ENCODE results near the gene C4orf33. TPM values are rescaled to one million over a fixed set of nuclear protein-coding genes. Genes with fewer than 3 reads are reported as not detected.

C4orf33 gene
- total RNA-seq, 1 experiment from 2014 or later, result 4.7 TPM

DNA sequence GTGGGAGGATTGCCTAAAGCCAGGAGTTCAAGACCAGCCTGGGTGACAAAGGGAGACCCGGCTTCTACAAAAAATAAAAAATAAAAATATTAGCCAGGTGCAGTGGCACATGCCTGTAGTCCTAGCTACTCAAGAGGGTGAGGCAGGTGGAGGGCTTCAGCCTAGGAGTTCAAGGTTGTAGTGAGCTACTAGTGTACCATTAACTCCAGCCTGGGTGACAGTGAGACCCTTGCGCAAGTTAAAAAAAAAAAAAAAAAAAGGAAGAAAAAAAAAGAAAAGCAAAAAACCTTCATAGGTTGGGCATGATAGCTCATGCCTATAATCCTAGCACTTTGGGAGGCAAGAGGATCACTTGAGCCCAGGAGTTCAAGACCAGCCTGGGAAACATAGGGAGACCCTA, 8.4 kb upstream of the C4orf33 start:
- Histone ChIP-seq H3K27me3 (replicated peaks; ENCODE audit: insufficient read depth, low read depth, low read length, poor library complexity) (no peaks in the 10 kb centered on the region), H3K27ac (ENCODE audit: low read depth, low read length, poor library complexity, severe bottlenecking) (no peak overlapping the region), H3K36me3 (ENCODE audit: insufficient read depth, low read length, poor library complexity, severe bottlenecking) (no peaks in the 10 kb centered on the region), H3K9me3 (ENCODE audit: low read depth, low read length, poor library complexity, severe bottlenecking) (peaks cover 14% of the 10 kb centered on the region), H3K4me3 (ENCODE audit: low read depth, low read length, poor library complexity, severe bottlenecking) (no peak overlapping the region), H3K4me1 (ENCODE audit: insufficient read depth, low read length, poor library complexity, severe bottlenecking) (peaks cover 9% of the 10 kb centered on the region)
- CTCF ChIA-PET, result no interaction called here
- DNase-seq (ENCODE audit: low spot score), result no peak
- POLR2A ChIA-PET (ENCODE audit: low non-redundant PET), result interaction anchor here (0.6 kb wide), 1 partner anchor 30 kb away, joined by 3 read pairs; no protein-coding TSS in a partner anchor
- no peak for TF ChIP-seq EZH2 (IDR thresholded peaks at IDR 0.05; ENCODE audit: borderline replicate concordance, low read depth, low read length, poor library complexity, severe bottlenecking)
- TF ChIP-seq, protein P1, sequence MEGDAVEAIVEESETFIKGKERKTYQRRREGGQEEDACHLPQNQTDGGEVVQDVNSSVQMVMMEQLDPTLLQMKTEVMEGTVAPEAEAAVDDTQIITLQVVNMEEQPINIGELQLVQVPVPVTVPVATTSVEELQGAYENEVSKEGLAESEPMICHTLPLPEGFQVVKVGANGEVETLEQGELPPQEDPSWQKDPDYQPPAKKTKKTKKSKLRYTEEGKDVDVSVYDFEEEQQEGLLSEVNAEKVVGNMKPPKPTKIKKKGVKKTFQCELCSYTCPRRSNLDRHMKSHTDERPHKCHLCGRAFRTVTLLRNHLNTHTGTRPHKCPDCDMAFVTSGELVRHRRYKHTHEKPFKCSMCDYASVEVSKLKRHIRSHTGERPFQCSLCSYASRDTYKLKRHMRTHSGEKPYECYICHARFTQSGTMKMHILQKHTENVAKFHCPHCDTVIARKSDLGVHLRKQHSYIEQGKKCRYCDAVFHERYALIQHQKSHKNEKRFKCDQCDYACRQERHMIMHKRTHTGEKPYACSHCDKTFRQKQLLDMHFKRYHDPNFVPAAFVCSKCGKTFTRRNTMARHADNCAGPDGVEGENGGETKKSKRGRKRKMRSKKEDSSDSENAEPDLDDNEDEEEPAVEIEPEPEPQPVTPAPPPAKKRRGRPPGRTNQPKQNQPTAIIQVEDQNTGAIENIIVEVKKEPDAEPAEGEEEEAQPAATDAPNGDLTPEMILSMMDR (conservative IDR thresholded peaks at IDR 0.05; ENCODE audit: low read depth, low read length), result no peak
- intact Hi-C loops (cut with micrococcal nuclease; ENCODE audit: unreplicated experiment), result no loop called here
- no TSS peak for BruUV-seq (replicated peaks)

GRCh38 chr4:129092631-129093190, 3.2 kb upstream of the C4orf33 start:
- Histone ChIP-seq H3K36me3 (ENCODE audit: insufficient read depth, low read length, poor library complexity, severe bottlenecking) (no peaks in the 10 kb centered on the region), H3K27ac (ENCODE audit: low read depth, low read length, poor library complexity, severe bottlenecking) (peak overlapping the region; percentile 84), H3K4me1 (ENCODE audit: insufficient read depth, low read length, poor library complexity, severe bottlenecking) (peaks cover 13% of the 10 kb centered on the region), H3K4me3 (ENCODE audit: low read depth, low read length, poor library complexity, severe bottlenecking) (peak overlapping the region; percentile 73), H3K9me3 (ENCODE audit: low read depth, low read length, poor library complexity, severe bottlenecking) (no peaks in the 10 kb centered on the region), H3K27me3 (replicated peaks; ENCODE audit: insufficient read depth, low read depth, low read length, poor library complexity) (no peaks in the 10 kb centered on the region)
- BruUV-seq (replicated peaks), result TSS peak; percentile 49
- no peak for TF ChIP-seq EZH2 (IDR thresholded peaks at IDR 0.05; ENCODE audit: borderline replicate concordance, low read depth, low read length, poor library complexity, severe bottlenecking)
- TF ChIP-seq, protein P1 (conservative IDR thresholded peaks at IDR 0.05; ENCODE audit: low read depth, low read length), result no peak
- DNase-seq (ENCODE audit: low spot score), result peak; percentile 3
- intact Hi-C loops (cut with micrococcal nuclease; ENCODE audit: unreplicated experiment), result loop anchor here (5.0 to 10.0 kb wide), 3 partner anchors 90 to 280 kb away; no protein-coding TSS in a partner anchor
- ChIA-PET POLR2A (ENCODE audit: low non-redundant PET) (no interaction called here), CTCF (no interaction called here)

DNA sequence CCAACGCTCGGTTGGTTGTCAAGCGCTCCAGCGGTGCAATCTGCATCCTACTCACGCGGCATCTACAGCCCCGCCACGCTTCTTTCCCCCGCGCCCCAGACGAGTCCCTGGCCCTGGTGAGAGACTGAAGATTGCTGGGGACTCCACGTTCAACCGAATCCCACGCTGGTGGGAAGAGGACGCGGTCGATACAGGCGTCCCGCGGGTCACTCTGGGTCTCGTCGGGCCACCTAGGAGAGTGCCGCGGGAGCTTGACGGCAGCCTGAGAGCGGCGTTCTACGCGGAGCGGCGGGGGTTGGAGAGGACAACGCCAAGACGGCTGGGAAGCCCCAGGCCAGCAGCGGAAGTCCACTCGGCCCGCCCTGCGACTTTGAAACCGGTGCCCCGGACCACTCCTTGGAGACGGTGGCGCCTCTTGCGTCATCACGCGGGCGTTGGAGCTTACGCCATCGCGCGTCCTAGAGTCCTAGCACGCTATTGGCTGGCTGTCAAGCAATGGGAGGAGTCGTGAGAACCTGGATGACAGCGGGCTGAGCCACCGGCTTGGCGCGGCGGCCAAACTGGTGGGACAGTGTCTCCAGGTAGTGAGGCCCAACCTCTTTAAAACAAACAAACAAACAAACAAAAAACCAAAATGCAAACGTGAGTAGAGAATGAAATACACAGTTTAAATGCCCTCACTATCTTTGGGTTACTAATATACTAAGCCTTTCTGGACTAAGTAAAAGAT, 2.6 kb upstream of the C4orf33 start, which contains the start of gene SCLT1:
Gene SCLT1 (minus strand): TSS at position 349 of the 730 bp plus-strand sequence. CDS start 436 bp downstream, outside the sequence.
- no peaks in the 10 kb centered on the region for H3K27me3 ChIP-seq (replicated peaks; ENCODE audit: insufficient read depth, low read depth, low read length, poor library complexity)
- H3K4me3 ChIP-seq (ENCODE audit: low read depth, low read length, poor library complexity, severe bottlenecking), result peak within 1 kb of the TSS; percentile 73
- POLR2A ChIA-PET (ENCODE audit: low non-redundant PET), result no interaction called here
- no peaks in the 10 kb centered on the region for H3K9me3 ChIP-seq (ENCODE audit: low read depth, low read length, poor library complexity, severe bottlenecking)
- CTCF ChIA-PET, result no interaction called here
- DNase-seq (ENCODE audit: low spot score), result peak; percentile 98
- H3K27ac ChIP-seq (ENCODE audit: low read depth, low read length, poor library complexity, severe bottlenecking), result peak within 1 kb of the TSS; percentile 84
- H3K4me1 ChIP-seq (ENCODE audit: insufficient read depth, low read length, poor library complexity, severe bottlenecking), result peaks cover 13% of the 10 kb centered on the region
- no TSS peak for BruUV-seq (replicated peaks)
- H3K36me3 ChIP-seq (ENCODE audit: insufficient read depth, low read length, poor library complexity, severe bottlenecking), result no peaks in the 10 kb centered on the region
- TF ChIP-seq, protein P1 (conservative IDR thresholded peaks at IDR 0.05; ENCODE audit: low read depth, low read length), result no peak
- no peak for TF ChIP-seq EZH2 (IDR thresholded peaks at IDR 0.05; ENCODE audit: borderline replicate concordance, low read depth, low read length, poor library complexity, severe bottlenecking)
- intact Hi-C loops (cut with micrococcal nuclease; ENCODE audit: unreplicated experiment), result loop anchor here (5.0 to 10.0 kb wide), 3 partner anchors 91 to 281 kb away; no protein-coding TSS in a partner anchor

Measured in A673 (cell line).